Measurements from ENCODE around the gene EXOSC6. TPM values are rescaled to one million over a fixed set of nuclear protein-coding genes. Genes with fewer than 3 reads are reported as not detected.
A peak's percentile ranks its signal among the peaks of the same experiment; 100 is the strongest.
"Not testable (repeated sequence)": the region's sequence is repeated elsewhere in the genome, so short reads cannot be mapped to it uniquely, and the experiment has no call there.

The EXOSC6 gene
- polyA plus RNA-seq, 3 donors: 1.7 to 6.4 (median 4.1) TPM

GRCh38 chr16:70290949-70291519, 39.3 kb upstream of the EXOSC6 start:
- Mint-ChIP-seq H3K27ac (no peak overlapping the region), H3K9me3 (peaks cover 0 to 4% (median 0%) of the 10 kb centered on the region in 7 donors), H3K36me3 (no peaks in the 10 kb centered on the region), H3K27me3 (ENCODE audit: low read depth in 3 of 3) (peaks cover 0 to 1% (median 0%) of the 10 kb centered on the region in 3 donors), H3K4me3 (no peak overlapping the region), H3K4me1 (peaks cover 11% of the 10 kb centered on the region)
- Histone ChIP-seq H3K4me1 (ENCODE audit: control insufficient read depth in 1 of 2, insufficient read depth in 2 of 2, low read length in 2 of 2) (peaks cover 11% of the 10 kb centered on the region in 2 donors), H4K20me1 (ENCODE audit: insufficient read depth, low read length) (no peaks in the 10 kb centered on the region), H3K27me3 (ENCODE audit: control insufficient read depth in 2 of 2, insufficient read depth in 2 of 2, low read length in 2 of 2) (no peaks in the 10 kb centered on the region), H2AFZ (ENCODE audit: insufficient read depth, low read depth, low read length, poor library complexity, severe bottlenecking) (peak overlapping the region; percentile 78), H3K9ac (ENCODE audit: insufficient read depth, low read length, poor library complexity, severe bottlenecking) (no peak overlapping the region), H3K27ac (ENCODE audit: low read depth in 1 of 2, low read length in 2 of 2) (no peak overlapping the region), H3K36me3 (replicated peaks in 1 of 2; ENCODE audit: control insufficient read depth in 1 of 2, insufficient read depth in 2 of 2, low read length in 2 of 2) (no peaks in the 10 kb centered on the region), H3K4me2 (replicated peaks; ENCODE audit: extremely low read depth, low read length, poor library complexity, severe bottlenecking) (no peak overlapping the region), H3K4me3 (replicated peaks in 1 of 3; ENCODE audit: low read depth in 2 of 3, low read length in 3 of 3) (no peak overlapping the region), H3K9me3 (replicated peaks in 1 of 2; ENCODE audit: control insufficient read depth in 1 of 2, insufficient read depth in 1 of 2, low read length in 2 of 2) (no peaks in the 10 kb centered on the region), H3K79me2 (ENCODE audit: insufficient read depth, low read length) (peaks cover 14% of the 10 kb centered on the region)
- DNase-seq: no peak
- intact Hi-C loops (cut with micrococcal nuclease): loop anchor here in 1 of 2 donors (10.0 kb wide), 1 partner anchor 54 kb away; the partner anchor contains the start of gene DDX19A
- no peak for TF ChIP-seq CTCF (IDR thresholded peaks at IDR 0.05)

- DNase-seq: peak; percentile 95 to 96 (median 95)
- intact Hi-C loops (cut with micrococcal nuclease): loop anchor here (2.0 to 10.0 kb wide), 2 partner anchors 55 to 57 kb away; partner anchors contain the start of gene DDX19A (in 2 of the 2)
- Mint-ChIP-seq H3K9me3 (peaks cover 0 to 3% (median 0%) of the 10 kb centered on the region in 7 donors), H3K4me1 (peaks cover 11% of the 10 kb centered on the region), H3K4me3 (peak within 1 kb of the TSS; percentile 96 to 98), H3K36me3 (peaks cover 0 to 2% of the 10 kb centered on the region in 2 donors), H3K27me3 (ENCODE audit: low read depth in 3 of 3) (peaks cover 0 to 1% (median 0%) of the 10 kb centered on the region in 3 donors), H3K27ac (peak within 1 kb of the TSS; percentile 83 to 96 (median 90))
- Histone ChIP-seq H3K36me3 (replicated peaks in 1 of 2; ENCODE audit: control insufficient read depth in 1 of 2, insufficient read depth in 2 of 2, low read length in 2 of 2) (no peaks in the 10 kb centered on the region), H3K4me3 (replicated peaks in 1 of 3; ENCODE audit: low read depth in 2 of 3, low read length in 3 of 3) (peak within 1 kb of the TSS; percentile 60 to 87 (median 82)), H3K9me3 (replicated peaks in 1 of 2; ENCODE audit: control insufficient read depth in 1 of 2, insufficient read depth in 1 of 2, low read length in 2 of 2) (no peaks in the 10 kb centered on the region), H4K20me1 (ENCODE audit: insufficient read depth, low read length) (no peaks in the 10 kb centered on the region), H3K9ac (ENCODE audit: insufficient read depth, low read length, poor library complexity, severe bottlenecking) (peak within 1 kb of the TSS; percentile 88), H3K79me2 (ENCODE audit: insufficient read depth, low read length) (peaks cover 22% of the 10 kb centered on the region), H3K4me1 (ENCODE audit: control insufficient read depth in 1 of 2, insufficient read depth in 2 of 2, low read length in 2 of 2) (peaks cover 11% of the 10 kb centered on the region in 2 donors), H2AFZ (ENCODE audit: insufficient read depth, low read depth, low read length, poor library complexity, severe bottlenecking) (peak within 1 kb of the TSS; percentile 89), H3K27me3 (ENCODE audit: control insufficient read depth in 2 of 2, insufficient read depth in 2 of 2, low read length in 2 of 2) (no peaks in the 10 kb centered on the region), H3K4me2 (replicated peaks; ENCODE audit: extremely low read depth, low read length, poor library complexity, severe bottlenecking) (peak within 1 kb of the TSS; percentile 85), H3K27ac (ENCODE audit: low read depth in 1 of 2, low read length in 2 of 2) (peak within 1 kb of the TSS; percentile 64 to 87)
- WGBS (ENCODE audit: insufficient coverage): 0% methylated on average over 34 of the region's 53 CpGs
- TF ChIP-seq CTCF (IDR thresholded peaks at IDR 0.05): no peak
Measured at GRCh38 chr16:70289229-70290094, 37.7 kb upstream of the EXOSC6 start, which contains the start of gene AARS1. Gene AARS1 (minus strand): TSS chr16:70289506. CDS start chr16:70282763, 6,743 bp downstream.

- intact Hi-C loops (cut with micrococcal nuclease); H3K9ac ChIP-seq (ENCODE audit: insufficient read depth, low read length, poor library complexity, severe bottlenecking); H2AFZ ChIP-seq (ENCODE audit: insufficient read depth, low read depth, low read length, poor library complexity, severe bottlenecking); H3K9me3 ChIP-seq (replicated peaks in 1 of 2; ENCODE audit: control insufficient read depth in 1 of 2, insufficient read depth in 1 of 2, low read length in 2 of 2); H3K27me3 Mint-ChIP-seq (ENCODE audit: low read depth in 3 of 3); DNase-seq; H3K27ac ChIP-seq (ENCODE audit: low read depth in 1 of 2, low read length in 2 of 2); H3K27ac Mint-ChIP-seq; H3K36me3 ChIP-seq (replicated peaks in 1 of 2; ENCODE audit: control insufficient read depth in 1 of 2, insufficient read depth in 2 of 2, low read length in 2 of 2); H4K20me1 ChIP-seq (ENCODE audit: insufficient read depth, low read length); H3K4me3 ChIP-seq (replicated peaks in 1 of 3; ENCODE audit: low read depth in 2 of 3, low read length in 3 of 3); H3K27me3 ChIP-seq (ENCODE audit: control insufficient read depth in 2 of 2, insufficient read depth in 2 of 2, low read length in 2 of 2); H3K9me3 Mint-ChIP-seq; H3K4me2 ChIP-seq (replicated peaks; ENCODE audit: extremely low read depth, low read length, poor library complexity, severe bottlenecking): not testable (repeated sequence)
- H3K79me2 ChIP-seq (ENCODE audit: insufficient read depth, low read length): peaks cover 22% of the 10 kb centered on the region
- peaks cover 15% of the 10 kb centered on the region for H3K4me1 Mint-ChIP-seq
- peak overlapping the region in 1 of 2 donors; percentile 96 for H3K4me3 Mint-ChIP-seq
- peaks cover 5 to 11% of the 10 kb centered on the region in 2 donors for H3K36me3 Mint-ChIP-seq
- 95% methylated on average over 15 of the region's 17 CpGs for WGBS (ENCODE audit: insufficient coverage)
- peaks cover 11% of the 10 kb centered on the region in 2 donors for H3K4me1 ChIP-seq (ENCODE audit: control insufficient read depth in 1 of 2, insufficient read depth in 2 of 2, low read length in 2 of 2)
Measured at GRCh38 chr16:70287304-70287971, 35.7 kb upstream of the EXOSC6 start.
